Gastroesophageal sphincter (tissue), 4 donors: ENCODE results near the gene YOD1. TPM values are rescaled to one million over a fixed set of nuclear protein-coding genes. Genes with fewer than 3 reads are reported as not detected.

ENCODE experiments used
- ATAC-seq: fragments of 150-250 bp; one replicate; pipeline ENCODE4 v1.9.1; 2016; ENCODE audit warnings: mild to moderate bottlenecking, moderate library complexity
- H3K27ac ChIP-seq, 4 donors: fragments of 200-600 bp; sonication (generic) in 3 of 4; 1 replicate in 3 of 4; 2 replicates in 1 of 4; pipeline ENCODE4 v1.5.1; 2016 to 2019
- H3K27me3 ChIP-seq: fragments of 200-600 bp; sonication (generic); one replicate; pipeline ENCODE4 v1.5.1; 2019
- H3K36me3 ChIP-seq, 2 donors: fragments of 200-600 bp; sonication (generic); one replicate each; pipeline ENCODE4 v1.5.1; 2019; ENCODE audit warnings: control low read depth in 1 of 2
- H3K4me1 ChIP-seq, 3 donors: fragments of 200-600 bp; sonication (generic); 1 replicate in 2 of 3; 2 replicates in 1 of 3; pipeline ENCODE4 v1.5.1; 2016 to 2019; ENCODE audit warnings: control low read depth in 2 of 3
- H3K4me3 ChIP-seq, 2 donors: fragments of 200-600 bp; sonication (generic); one replicate each; pipeline ENCODE4 v1.5.1; 2019; ENCODE audit warnings: mild to moderate bottlenecking in 1 of 2, moderate library complexity in 1 of 2
- H3K9me3 ChIP-seq, 3 donors: fragments of 200-600 bp; sonication (generic); one replicate each; pipeline ENCODE4 v1.5.1; 2017 to 2019; ENCODE audit warnings: control low read depth in 2 of 3
- CTCF ChIP-seq, 4 experiments: fragments of 200-600 bp in 2 of 4; fragments of 450-650 bp in 2 of 4; sonication (generic) in 1 of 4; IDR thresholded peaks; one replicate each; pipeline ENCODE4 v1.5.1; 2017 to 2019; ENCODE audit warnings: antibody characterized with exemption in 4 of 4, mild to moderate bottlenecking in 2 of 4, moderate library complexity in 2 of 4
- EP300 ChIP-seq: sonication (generic); formaldehyde crosslinking; IDR thresholded peaks from one replicate; pipeline ENCODE4 v1.6.1; 2017; ENCODE audit warnings: antibody characterized with exemption, mild to moderate bottlenecking
- POLR2A ChIP-seq, 2 donors: fragments of 450-650 bp; IDR thresholded peaks; one replicate each; pipeline ENCODE4 v1.6.1; 2017; ENCODE audit warnings: antibody characterized with exemption in 2 of 2, mild to moderate bottlenecking in 2 of 2, moderate library complexity in 1 of 2
- POLR2AphosphoS5 ChIP-seq: sonication (generic); formaldehyde crosslinking; IDR thresholded peaks from one replicate; pipeline ENCODE4 v1.6.1; 2017; ENCODE audit warnings: antibody characterized with exemption
- WGBS, 2 donors: methylation state at CpG; one replicate each; pipeline ENCODE4 v1.1.5; 2018; ENCODE audit warnings: low coverage in 1 of 2; 5-methylcytosine and 5-hydroxymethylcytosine counted together
- total RNA-seq, 4 donors: library from RNA; depleted of rRNA; stranded (reverse); fragments of >200 nt; gene quantifications; one replicate each; pipeline ENCODE4 v1.1.0, GENCODE V29; 2016

Gene YOD1
- total RNA-seq, 4 donors from 2014 or later, result 6.9 to 11.7 (median 8.8) TPM

- Histone ChIP-seq H3K9me3 (no peaks in the 10 kb centered on the region), H3K36me3 (peaks cover 0 to 37% of the 10 kb centered on the region in 2 donors), H3K27ac (no peak overlapping the region), H3K4me3 (no peak overlapping the region), H3K27me3 (no peaks in the 10 kb centered on the region), H3K4me1 (peaks cover 0 to 15% (median 12%) of the 10 kb centered on the region in 3 donors)
- TF ChIP-seq EP300 (no peak), POLR2A (IDR thresholded peaks at IDR 0.05) (no peak)
- 67 to 85% methylated on average over 4 to 8 of the region's 11 CpGs for WGBS, 2 donors
- ATAC-seq, result no peak
Observed at GRCh38 chr1:207078578-207079132, 27.6 kb upstream of the YOD1 start.

GRCh38 chr1:207077470-207078377 is 26.7 kb upstream of the YOD1 start:
- H3K27ac ChIP-seq, result no peak overlapping the region
- no peaks in the 10 kb centered on the region for H3K27me3 ChIP-seq
- peaks cover 0 to 47% of the 10 kb centered on the region in 2 donors for H3K36me3 ChIP-seq
- no peak overlapping the region for H3K4me3 ChIP-seq
- no peaks in the 10 kb centered on the region for H3K9me3 ChIP-seq
- peak; percentile 43 for TF ChIP-seq POLR2AphosphoS5
- TF ChIP-seq CTCF (IDR thresholded peaks at IDR 0.05), result peak; percentile 77 to 86 (median 83)
- no peak for TF ChIP-seq EP300
- no peak for TF ChIP-seq POLR2A (IDR thresholded peaks at IDR 0.05)
- ATAC-seq, result peak; percentile 91
- WGBS, 2 donors, result 29 to 40% methylated on average over 6 of the region's 6 CpGs
- peaks cover 0 to 15% (median 12%) of the 10 kb centered on the region in 3 donors for H3K4me1 ChIP-seq

GRCh38 chr1:207077012-207077411 is 26.0 kb upstream of the YOD1 start:
- H3K4me1 ChIP-seq, result peaks cover 0 to 15% (median 12%) of the 10 kb centered on the region in 3 donors
- WGBS, 2 donors, result 100% methylated on average over 1 of the region's 1 CpG; no CpG with 5 or more reads in 1 of the 2 donors
- ATAC-seq, result no peak
- peaks cover 0 to 52% of the 10 kb centered on the region in 2 donors for H3K36me3 ChIP-seq
- no peaks in the 10 kb centered on the region for H3K9me3 ChIP-seq
- H3K4me3 ChIP-seq, result no peak overlapping the region
- TF ChIP-seq POLR2AphosphoS5 (no peak), CTCF (IDR thresholded peaks at IDR 0.05) (no peak), EP300 (no peak), POLR2A (IDR thresholded peaks at IDR 0.05) (no peak)
- no peaks in the 10 kb centered on the region for H3K27me3 ChIP-seq
- no peak overlapping the region for H3K27ac ChIP-seq

- no peak for ATAC-seq
- H3K36me3 ChIP-seq, result peaks cover 0 to 53% of the 10 kb centered on the region in 2 donors
- no peaks in the 10 kb centered on the region for H3K9me3 ChIP-seq
- 63 to 69% methylated on average over 5 of the region's 5 CpGs for WGBS, 2 donors
- H3K27me3 ChIP-seq, result no peaks in the 10 kb centered on the region
- H3K27ac ChIP-seq, result no peak overlapping the region
- no peak for TF ChIP-seq EP300
- TF ChIP-seq CTCF (IDR thresholded peaks at IDR 0.05), result no peak
- no peak for TF ChIP-seq POLR2A (IDR thresholded peaks at IDR 0.05)
- TF ChIP-seq POLR2AphosphoS5, result no peak
- no peak overlapping the region for H3K4me3 ChIP-seq
- peaks cover 0 to 15% (median 12%) of the 10 kb centered on the region in 3 donors for H3K4me1 ChIP-seq
Observed at GRCh38 chr1:207076181-207076955, 25.4 kb upstream of the YOD1 start.
